ENCODE results near the gene VSNL1. TPM values are rescaled to one million over a fixed set of nuclear protein-coding genes. Genes with fewer than 3 reads are reported as not detected.

The VSNL1 gene
- polyA plus RNA-seq, 1 of the 3 experiments (the other 2 are of a cell fraction): 1.3 TPM

DNA sequence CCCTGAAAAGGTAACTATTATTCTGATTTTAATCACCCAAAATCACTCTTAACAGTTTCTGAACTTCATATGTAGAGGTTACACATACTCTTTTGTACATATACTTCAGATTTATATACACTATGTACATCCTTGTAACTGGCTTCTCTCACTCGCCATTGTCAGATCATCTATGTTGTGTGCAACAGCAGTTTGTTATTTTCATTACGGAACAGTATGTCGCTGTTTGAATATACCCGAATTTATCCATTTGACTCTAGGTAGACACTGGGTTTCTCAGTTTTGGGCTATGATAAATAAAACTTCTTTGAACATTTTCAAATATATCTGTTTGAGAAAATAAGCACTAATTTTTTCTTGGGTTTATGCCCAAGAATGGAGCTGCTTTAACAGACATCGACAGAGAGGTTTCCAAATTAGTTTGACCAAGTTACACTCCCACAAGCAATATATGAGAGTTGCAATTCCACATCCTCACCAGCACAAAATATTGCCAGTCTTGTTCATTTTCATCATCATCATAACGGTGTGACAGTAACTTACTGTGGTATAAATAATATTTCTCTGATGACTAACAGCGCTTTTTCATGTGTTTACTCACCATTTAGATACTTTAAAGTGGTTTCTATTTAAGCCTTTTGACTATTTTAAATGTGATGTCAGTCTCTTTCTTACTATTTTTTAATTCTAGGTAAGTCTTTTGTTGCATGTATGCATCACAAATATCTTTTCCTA, 132.3 kb downstream of the VSNL1 start (continued):
- TF ChIP-seq, protein P1, sequence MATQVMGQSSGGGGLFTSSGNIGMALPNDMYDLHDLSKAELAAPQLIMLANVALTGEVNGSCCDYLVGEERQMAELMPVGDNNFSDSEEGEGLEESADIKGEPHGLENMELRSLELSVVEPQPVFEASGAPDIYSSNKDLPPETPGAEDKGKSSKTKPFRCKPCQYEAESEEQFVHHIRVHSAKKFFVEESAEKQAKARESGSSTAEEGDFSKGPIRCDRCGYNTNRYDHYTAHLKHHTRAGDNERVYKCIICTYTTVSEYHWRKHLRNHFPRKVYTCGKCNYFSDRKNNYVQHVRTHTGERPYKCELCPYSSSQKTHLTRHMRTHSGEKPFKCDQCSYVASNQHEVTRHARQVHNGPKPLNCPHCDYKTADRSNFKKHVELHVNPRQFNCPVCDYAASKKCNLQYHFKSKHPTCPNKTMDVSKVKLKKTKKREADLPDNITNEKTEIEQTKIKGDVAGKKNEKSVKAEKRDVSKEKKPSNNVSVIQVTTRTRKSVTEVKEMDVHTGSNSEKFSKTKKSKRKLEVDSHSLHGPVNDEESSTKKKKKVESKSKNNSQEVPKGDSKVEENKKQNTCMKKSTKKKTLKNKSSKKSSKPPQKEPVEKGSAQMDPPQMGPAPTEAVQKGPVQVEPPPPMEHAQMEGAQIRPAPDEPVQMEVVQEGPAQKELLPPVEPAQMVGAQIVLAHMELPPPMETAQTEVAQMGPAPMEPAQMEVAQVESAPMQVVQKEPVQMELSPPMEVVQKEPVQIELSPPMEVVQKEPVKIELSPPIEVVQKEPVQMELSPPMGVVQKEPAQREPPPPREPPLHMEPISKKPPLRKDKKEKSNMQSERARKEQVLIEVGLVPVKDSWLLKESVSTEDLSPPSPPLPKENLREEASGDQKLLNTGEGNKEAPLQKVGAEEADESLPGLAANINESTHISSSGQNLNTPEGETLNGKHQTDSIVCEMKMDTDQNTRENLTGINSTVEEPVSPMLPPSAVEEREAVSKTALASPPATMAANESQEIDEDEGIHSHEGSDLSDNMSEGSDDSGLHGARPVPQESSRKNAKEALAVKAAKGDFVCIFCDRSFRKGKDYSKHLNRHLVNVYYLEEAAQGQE (IDR thresholded peaks at IDR 0.05; ENCODE audit: low read depth, low read length): no peak
- TF ChIP-seq, protein P2, sequence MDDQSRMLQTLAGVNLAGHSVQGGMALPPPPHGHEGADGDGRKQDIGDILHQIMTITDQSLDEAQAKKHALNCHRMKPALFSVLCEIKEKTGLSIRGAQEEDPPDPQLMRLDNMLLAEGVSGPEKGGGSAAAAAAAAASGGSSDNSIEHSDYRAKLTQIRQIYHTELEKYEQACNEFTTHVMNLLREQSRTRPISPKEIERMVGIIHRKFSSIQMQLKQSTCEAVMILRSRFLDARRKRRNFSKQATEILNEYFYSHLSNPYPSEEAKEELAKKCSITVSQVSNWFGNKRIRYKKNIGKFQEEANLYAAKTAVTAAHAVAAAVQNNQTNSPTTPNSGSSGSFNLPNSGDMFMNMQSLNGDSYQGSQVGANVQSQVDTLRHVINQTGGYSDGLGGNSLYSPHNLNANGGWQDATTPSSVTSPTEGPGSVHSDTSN (IDR thresholded peaks at IDR 0.05): peak; percentile 78
- no peak for TF ChIP-seq NRF1 (IDR thresholded peaks at IDR 0.05; ENCODE audit: low read depth, low read length)
- TF ChIP-seq RCOR1 (IDR thresholded peaks at IDR 0.05; ENCODE audit: low read length): no peak
- TF ChIP-seq, protein P3, sequence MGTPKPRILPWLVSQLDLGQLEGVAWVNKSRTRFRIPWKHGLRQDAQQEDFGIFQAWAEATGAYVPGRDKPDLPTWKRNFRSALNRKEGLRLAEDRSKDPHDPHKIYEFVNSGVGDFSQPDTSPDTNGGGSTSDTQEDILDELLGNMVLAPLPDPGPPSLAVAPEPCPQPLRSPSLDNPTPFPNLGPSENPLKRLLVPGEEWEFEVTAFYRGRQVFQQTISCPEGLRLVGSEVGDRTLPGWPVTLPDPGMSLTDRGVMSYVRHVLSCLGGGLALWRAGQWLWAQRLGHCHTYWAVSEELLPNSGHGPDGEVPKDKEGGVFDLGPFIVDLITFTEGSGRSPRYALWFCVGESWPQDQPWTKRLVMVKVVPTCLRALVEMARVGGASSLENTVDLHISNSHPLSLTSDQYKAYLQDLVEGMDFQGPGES (IDR thresholded peaks at IDR 0.05; ENCODE audit: low read depth, low read length): no peak
- peak; percentile 41; the same call in 1 of the 2 replicates for TF ChIP-seq POLR2AphosphoS5 (IDR thresholded peaks at IDR 0.05; ENCODE audit: low read depth, low read length)
- TF ChIP-seq CHD2 (IDR thresholded peaks at IDR 0.05; ENCODE audit: low read length, partially characterized antibody): no peak
- peak; percentile 64 for TF ChIP-seq JUND (IDR thresholded peaks at IDR 0.05)
- TF ChIP-seq MXI1 (IDR thresholded peaks at IDR 0.05; ENCODE audit: low read depth, low read length): no peak
- TF ChIP-seq, protein P4, sequence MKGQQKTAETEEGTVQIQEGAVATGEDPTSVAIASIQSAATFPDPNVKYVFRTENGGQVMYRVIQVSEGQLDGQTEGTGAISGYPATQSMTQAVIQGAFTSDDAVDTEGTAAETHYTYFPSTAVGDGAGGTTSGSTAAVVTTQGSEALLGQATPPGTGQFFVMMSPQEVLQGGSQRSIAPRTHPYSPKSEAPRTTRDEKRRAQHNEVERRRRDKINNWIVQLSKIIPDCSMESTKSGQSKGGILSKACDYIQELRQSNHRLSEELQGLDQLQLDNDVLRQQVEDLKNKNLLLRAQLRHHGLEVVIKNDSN (IDR thresholded peaks at IDR 0.05; ENCODE audit: borderline replicate concordance, low read depth): no peak
- TF ChIP-seq GATA2 (CRISPR knock-in tag; IDR thresholded peaks at IDR 0.05): no peak
- no peak for TF ChIP-seq GABPA (IDR thresholded peaks at IDR 0.05; ENCODE audit: low read depth)
- no peak for TF ChIP-seq TAF1 (IDR thresholded peaks at IDR 0.05; ENCODE audit: borderline replicate concordance, low read depth, low read length)
- TF ChIP-seq SIN3A (IDR thresholded peaks at IDR 0.05; ENCODE audit: borderline replicate concordance, low read depth, low read length): no peak
- no peak for TF ChIP-seq FOXJ3 (CRISPR knock-in tag; IDR thresholded peaks at IDR 0.05)
- peak; percentile 68 for TF ChIP-seq FOSL2 (IDR thresholded peaks at IDR 0.05; ENCODE audit: borderline replicate concordance, low read depth)
- TF ChIP-seq SMC3 (IDR thresholded peaks at IDR 0.05; ENCODE audit: low read depth, low read length): no peak
- TF ChIP-seq, protein P5, sequence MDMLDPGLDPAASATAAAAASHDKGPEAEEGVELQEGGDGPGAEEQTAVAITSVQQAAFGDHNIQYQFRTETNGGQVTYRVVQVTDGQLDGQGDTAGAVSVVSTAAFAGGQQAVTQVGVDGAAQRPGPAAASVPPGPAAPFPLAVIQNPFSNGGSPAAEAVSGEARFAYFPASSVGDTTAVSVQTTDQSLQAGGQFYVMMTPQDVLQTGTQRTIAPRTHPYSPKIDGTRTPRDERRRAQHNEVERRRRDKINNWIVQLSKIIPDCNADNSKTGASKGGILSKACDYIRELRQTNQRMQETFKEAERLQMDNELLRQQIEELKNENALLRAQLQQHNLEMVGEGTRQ (IDR thresholded peaks at IDR 0.05; ENCODE audit: borderline replicate concordance, low read depth, low read length): no peak

Data from SK-N-SH (cell line).